OCI-LY7 (cell line): ENCODE data around the gene IPCEF1. TPM values are rescaled to one million over a fixed set of nuclear protein-coding genes. Genes with fewer than 3 reads are reported as not detected.

Source experiments
- Bru-seq: library from RNA; stranded (reverse); fragments of 400-500 nt; gene quantifications from one replicate; lab custom pipeline; 2021; lab: Mats Ljungman, UMichigan
- BruChase-seq, 2 experiments: library from RNA; stranded (reverse); fragments of 400-500 nt; gene quantifications; one replicate each; lab custom pipeline; 2021; lab: Mats Ljungman, UMichigan
- BruUV-seq: library from RNA; stranded (reverse); fragments of 400-500 nt; replicated peaks from 2 replicates; lab custom pipeline; 2021; lab: Mats Ljungman, UMichigan
- CTCF ChIA-PET: fragments of 300-600 bp; sonication (Branson Sonifier 250); formaldehyde crosslinking; loops from one replicate; lab custom pipeline; 2022; ENCODE audit warnings: antibody characterized with exemption; ENCODE audit not compliant: unreplicated experiment; lab: Charles Lee
- POLR2A ChIA-PET: fragments of 300-600 bp; sonication (Branson Sonifier 250); formaldehyde crosslinking; loops from one replicate; lab custom pipeline; 2022; ENCODE audit warnings: antibody characterized with exemption; lab: Charles Lee
- DNase-seq: peaks from one replicate; pipeline ENCODE4 v3.0.0-alpha.2; 2015; ENCODE audit warnings: low spot score
- H2AFZ ChIP-seq: fragments of 200-600 bp; sonication (generic), shearing (Covaris generic); 2 replicates; pipeline ENCODE4 v1.6.1; 2014; ENCODE audit warnings: mild to moderate bottlenecking, antibody characterized with exemption, low read length, moderate library complexity
- H3K27ac ChIP-seq: fragments of 200-600 bp; sonication (generic); 2 replicates; pipeline ENCODE4 v1.5.1; 2014; ENCODE audit warnings: mixed run types, low read depth, mild to moderate bottlenecking, moderate library complexity, low read length, inconsistent platforms; ENCODE audit not compliant: poor library complexity, severe bottlenecking
- H3K36me3 ChIP-seq: fragments of 200-600 bp; sonication (generic); 2 replicates; pipeline ENCODE4 v1.6.1; 2014; ENCODE audit warnings: mild to moderate bottlenecking, antibody characterized with exemption, low read length, moderate library complexity, mixed read lengths; ENCODE audit not compliant: insufficient read depth
- H3K4me1 ChIP-seq: fragments of 200-600 bp; sonication (generic); 2 replicates; pipeline ENCODE4 v1.5.1; 2014; ENCODE audit warnings: mild to moderate bottlenecking, low read length; ENCODE audit not compliant: insufficient read depth, poor library complexity, severe bottlenecking
- H3K4me2 ChIP-seq: fragments of 200-600 bp; sonication (generic); 2 replicates; pipeline ENCODE4 v1.6.1; 2014; ENCODE audit warnings: mild to moderate bottlenecking, low read length
- H3K4me3 ChIP-seq: fragments of 200-600 bp; sonication (generic); 2 replicates; pipeline ENCODE4 v1.5.1; 2014; ENCODE audit warnings: mild to moderate bottlenecking, low read depth, low read length; ENCODE audit not compliant: poor library complexity, severe bottlenecking
- H3K79me2 ChIP-seq: fragments of 200-600 bp; sonication (generic); 2 replicates; pipeline ENCODE4 v1.6.1; 2016; ENCODE audit warnings: low read depth, mild to moderate bottlenecking, low read length, moderate library complexity, mixed read lengths; ENCODE audit not compliant: insufficient read depth
- H3K9me2 ChIP-seq: fragments of 200-600 bp; sonication (generic); 2 replicates; pipeline ENCODE4 v1.6.1; 2016; ENCODE audit warnings: mild to moderate bottlenecking, low read length, mixed read lengths; ENCODE audit not compliant: insufficient read depth
- H3K9me3 ChIP-seq: fragments of 200-600 bp; sonication (generic); 2 replicates; pipeline ENCODE4 v1.6.1; 2014; ENCODE audit warnings: mild to moderate bottlenecking, mixed run types, low read length, mixed read lengths
- H4K20me1 ChIP-seq: fragments of 200-600 bp; sonication (generic); 2 replicates; pipeline ENCODE4 v1.6.1; 2014; ENCODE audit warnings: mild to moderate bottlenecking, antibody characterized with exemption, low read length, moderate library complexity, mixed read lengths; ENCODE audit not compliant: insufficient read depth
- CTCF ChIP-seq: fragments of 200-600 bp; sonication (generic); conservative IDR thresholded peaks from 2 replicates; pipeline ENCODE4 v1.5.1; 2014; ENCODE audit warnings: mild to moderate bottlenecking, antibody characterized with exemption, low read length, moderate library complexity, mixed read lengths
- EZH2phosphoT487 ChIP-seq: fragments of 200-600 bp; sonication (generic); IDR thresholded peaks from 2 replicates; pipeline ENCODE4 v1.6.1; 2018; ENCODE audit warnings: low read depth, borderline replicate concordance, mild to moderate bottlenecking, mixed run types, antibody characterized with exemption, low read length, moderate library complexity, mixed read lengths
- intact Hi-C: fragments of 100-400 bp; cut with micrococcal nuclease; formaldehyde crosslinking; loops from one replicate; pipeline ENCODE4 v1.10.0; 2022; ENCODE audit not compliant: unreplicated experiment
- long read RNA-seq: library from polyadenylated mRNA; stranded (forward); transcript quantifications from one replicate; pipeline ENCODE4 v2.0.0, GENCODE V29; 2022
- total RNA-seq, 2 experiments: library from RNA; depleted of rRNA in 1 of 2; stranded (reverse); fragments of >200 nt in 1 of 2; shearing (Covaris generic) in 1 of 2; gene quantifications; 2 replicates each; pipeline ENCODE4 v1.2.3, GENCODE V29; 2014 to 2022

IPCEF1 gene
- total RNA-seq (2014; rRNA removed; shearing (Covaris generic)), result not detected in 2 replicates
- total RNA-seq (2022), result not detected in 2 replicates
- Bru-seq, nascent RNA, result percentile 2 among the genes with signal in this experiment
- BruChase-seq, experiment 1, labeled RNA remaining after a 6-hour chase, result percentile 4 among the genes with signal in this experiment
- BruChase-seq, experiment 2, labeled RNA remaining after a 2-hour chase, result percentile 2 among the genes with signal in this experiment
- long read RNA-seq, result 0 reads

GRCh38 chr6:154356690-154357089 lies at the start of gene IPCEF1:
IPCEF1 (minus strand) TSS chr6:154356803; CDS start chr6:154265947, 90,856 bp downstream.
- Histone ChIP-seq H3K4me3 (no peak within 1 kb of the TSS), H3K27ac (no peak within 1 kb of the TSS), H3K36me3 (no peaks in the 10 kb centered on the region), H3K4me1 (peaks cover 4% of the 10 kb centered on the region), H4K20me1 (no peaks in the 10 kb centered on the region), H2AFZ (0 out of 2 replicates have a peak within 1 kb of the TSS, but pooled peaks have one; percentile 8), H3K9me3 (no peaks in the 10 kb centered on the region), H3K79me2 (no peaks in the 10 kb centered on the region), H3K4me2 (no peak within 1 kb of the TSS), H3K9me2 (no peaks in the 10 kb centered on the region)
- intact Hi-C loops, result no loop called here
- TF ChIP-seq EZH2phosphoT487 (no peak), CTCF (no peak)
- no TSS peak for BruUV-seq
- ChIA-PET CTCF (no interaction called here), POLR2A (interaction anchor here (0.6 kb wide), 1 partner anchor 8 kb away, joined by 3 read pairs; no protein-coding TSS in a partner anchor)
- peak; percentile 7 for DNase-seq

GRCh38 chr6:154406301-154406700 lies 49.7 kb upstream of the IPCEF1 start:
- TF ChIP-seq CTCF, result no peak
- TF ChIP-seq EZH2phosphoT487, result no peak
- Histone ChIP-seq H4K20me1 (no peaks in the 10 kb centered on the region), H3K4me2 (no peak overlapping the region), H3K36me3 (no peaks in the 10 kb centered on the region), H3K79me2 (no peaks in the 10 kb centered on the region), H3K27ac (no peak overlapping the region), H3K4me1 (no peaks in the 10 kb centered on the region), H3K9me3 (no peaks in the 10 kb centered on the region), H2AFZ (no peak overlapping the region), H3K4me3 (no peak overlapping the region), H3K9me2 (no peaks in the 10 kb centered on the region)
- no peak for DNase-seq
- no TSS peak for BruUV-seq
- POLR2A ChIA-PET, result no interaction called here
- intact Hi-C loops, result loop anchor here (10.0 kb wide), 1 partner anchor 252 kb away; no protein-coding TSS in a partner anchor
- CTCF ChIA-PET, result no interaction called here

- intact Hi-C loops, result loop anchor here (10.0 kb wide), 1 partner anchor 250 kb away; no protein-coding TSS in a partner anchor
Observed at GRCh38 chr6:154404791-154405400, 48.3 kb upstream of the IPCEF1 start.

More at GRCh38 chr6:154404791-154405400, 48.3 kb upstream of the IPCEF1 start:
- no TSS peak for BruUV-seq
- POLR2A ChIA-PET, result no interaction called here
- no peak for DNase-seq
- Histone ChIP-seq H2AFZ (no peak overlapping the region), H3K9me2 (no peaks in the 10 kb centered on the region), H3K4me2 (no peak overlapping the region), H3K4me3 (no peak overlapping the region), H4K20me1 (no peaks in the 10 kb centered on the region), H3K27ac (no peak overlapping the region), H3K4me1 (no peaks in the 10 kb centered on the region), H3K79me2 (no peaks in the 10 kb centered on the region), H3K9me3 (no peaks in the 10 kb centered on the region), H3K36me3 (no peaks in the 10 kb centered on the region)
- CTCF ChIA-PET, result no interaction called here
- TF ChIP-seq CTCF (no peak), EZH2phosphoT487 (no peak)
